Suppressor macrophage treated with lipopolysaccharide for 4 hours (primary cell): Measurements from ENCODE around the gene SLC22A12.
A peak's percentile ranks its signal among the peaks of the same experiment; 100 is the strongest.

Experiments
- DNase-seq: peaks from one replicate; pipeline ENCODE4 v3.0.0-alpha.2; 2020

The SLC22A12 gene

DNA sequence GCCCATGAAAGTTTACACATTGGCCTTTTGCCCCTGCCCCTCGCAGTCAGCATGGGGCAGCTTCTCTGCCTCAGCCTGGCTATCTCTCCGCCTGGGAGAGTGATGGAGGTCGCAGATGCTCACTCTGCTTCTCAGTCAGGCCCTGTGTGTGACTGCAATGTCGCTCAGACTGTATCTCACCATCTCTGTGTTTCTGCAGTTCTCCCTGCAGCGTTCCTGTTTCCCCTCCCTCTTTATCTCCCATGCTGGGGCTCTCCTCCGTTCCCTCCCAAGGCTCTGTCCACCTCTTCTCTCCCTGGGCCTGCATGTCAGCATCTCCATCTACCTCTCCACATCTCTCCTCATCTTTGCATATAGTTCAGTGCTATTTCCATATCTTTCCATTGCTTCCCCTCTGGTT, 38.1 kb downstream of the SLC22A12 start:
- DNase-seq: no peak

GRCh38 chr11:64629796-64630562, 39.0 kb downstream of the SLC22A12 start:
- no peak for DNase-seq

DNA sequence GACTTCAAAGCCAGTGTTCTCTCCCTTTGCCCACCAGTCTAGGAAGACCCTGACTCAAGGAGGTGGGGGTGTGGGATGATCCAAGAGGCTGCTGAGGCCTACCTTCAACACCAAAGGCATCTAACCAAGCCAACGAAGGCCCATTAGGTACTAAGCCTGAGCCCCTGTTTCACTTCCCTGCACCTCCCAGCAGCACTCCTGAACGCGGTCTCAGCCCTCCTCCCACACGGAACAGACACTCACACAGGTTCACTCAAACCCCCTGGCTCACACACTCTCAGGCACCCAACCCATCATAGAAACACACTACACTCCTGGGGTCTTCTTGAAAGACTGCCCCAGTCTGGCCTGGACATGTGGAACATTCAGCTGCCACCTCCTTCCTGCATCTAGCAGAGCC, 40.7 kb downstream of the SLC22A12 start:
- DNase-seq: no peak

DNA sequence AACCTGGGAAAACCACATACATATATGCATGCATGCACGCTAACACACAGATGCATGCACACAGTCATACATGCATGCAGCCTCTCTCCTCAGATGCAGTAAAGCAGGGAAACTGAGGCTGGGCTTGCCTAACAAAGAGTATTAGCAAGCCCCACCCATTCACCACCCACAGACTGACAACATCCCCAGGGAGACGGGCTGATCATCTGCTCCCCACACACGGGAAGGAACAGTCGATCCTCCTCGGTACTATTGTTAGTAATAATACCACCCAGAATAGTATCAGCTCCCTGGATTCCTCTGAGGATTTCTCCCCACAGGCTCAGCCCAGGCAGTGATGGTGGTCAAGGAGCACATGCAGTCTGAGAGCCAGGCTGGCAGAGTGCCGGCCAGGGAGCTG, 41.2 kb downstream of the SLC22A12 start:
- DNase-seq: no peak

GRCh38 chr11:64632654-64633053, 41.6 kb downstream of the SLC22A12 start:
- no peak for DNase-seq

- DNase-seq: no peak
Measured at GRCh38 chr11:64633555-64634159, 42.6 kb downstream of the SLC22A12 start.

DNA sequence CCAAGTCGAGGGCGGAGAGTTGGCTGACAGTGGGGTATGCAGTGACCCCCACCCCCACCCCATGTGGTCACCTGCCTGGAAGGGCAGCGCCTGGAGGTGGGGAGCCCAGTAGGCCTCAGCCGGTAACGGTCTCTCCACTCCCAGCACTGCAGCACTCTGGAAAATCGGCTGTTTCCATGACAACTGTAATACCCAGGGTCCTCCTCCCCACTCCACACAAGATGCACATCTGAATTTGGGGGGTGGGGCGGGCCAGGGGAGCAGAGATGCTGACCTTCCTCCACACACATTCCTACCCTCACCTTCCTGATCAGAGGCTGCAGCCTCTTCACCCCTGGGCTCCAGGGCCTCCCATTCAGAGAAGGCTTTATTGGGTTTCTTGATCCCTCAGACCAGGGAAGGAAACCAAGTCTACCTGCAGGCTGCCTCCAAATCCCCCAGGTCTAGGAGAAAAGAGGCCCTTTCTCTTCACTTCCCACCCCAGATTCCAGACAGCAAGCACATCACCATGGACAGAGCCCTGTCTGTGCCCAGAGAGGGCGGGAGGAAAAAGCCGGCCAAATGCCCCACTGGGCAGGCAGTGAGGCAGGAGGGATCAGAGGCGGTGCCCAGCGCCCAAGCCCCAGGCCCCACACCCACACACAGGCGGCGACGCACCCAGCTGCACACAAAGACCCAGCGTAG, 46.5 kb downstream of the SLC22A12 start:
- DNase-seq: no peak

- DNase-seq: no peak
Measured at GRCh38 chr11:64638018-64638665, 47.1 kb downstream of the SLC22A12 start.

DNA sequence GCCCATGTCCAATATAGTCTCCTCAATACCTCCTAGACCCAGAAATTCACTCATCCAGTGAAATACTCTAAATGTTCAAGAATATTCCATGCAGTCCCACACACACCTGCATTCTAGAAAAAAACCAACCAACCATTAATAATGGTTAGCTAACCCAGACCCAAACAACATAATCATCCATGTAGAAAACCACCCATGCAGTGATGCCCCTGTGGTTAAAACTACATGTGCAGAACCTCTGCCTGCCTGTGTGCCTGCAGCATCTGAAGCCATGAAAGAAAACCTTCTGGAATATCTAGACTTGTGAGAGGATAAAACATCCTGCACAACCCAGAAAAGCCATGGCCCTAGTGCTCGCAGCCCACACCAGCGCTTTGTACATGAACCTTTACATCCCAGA, 47.8 kb downstream of the SLC22A12 start:
- DNase-seq: no peak

- DNase-seq: no peak
Measured at GRCh38 chr11:64639885-64640284, 48.9 kb downstream of the SLC22A12 start.

DNA sequence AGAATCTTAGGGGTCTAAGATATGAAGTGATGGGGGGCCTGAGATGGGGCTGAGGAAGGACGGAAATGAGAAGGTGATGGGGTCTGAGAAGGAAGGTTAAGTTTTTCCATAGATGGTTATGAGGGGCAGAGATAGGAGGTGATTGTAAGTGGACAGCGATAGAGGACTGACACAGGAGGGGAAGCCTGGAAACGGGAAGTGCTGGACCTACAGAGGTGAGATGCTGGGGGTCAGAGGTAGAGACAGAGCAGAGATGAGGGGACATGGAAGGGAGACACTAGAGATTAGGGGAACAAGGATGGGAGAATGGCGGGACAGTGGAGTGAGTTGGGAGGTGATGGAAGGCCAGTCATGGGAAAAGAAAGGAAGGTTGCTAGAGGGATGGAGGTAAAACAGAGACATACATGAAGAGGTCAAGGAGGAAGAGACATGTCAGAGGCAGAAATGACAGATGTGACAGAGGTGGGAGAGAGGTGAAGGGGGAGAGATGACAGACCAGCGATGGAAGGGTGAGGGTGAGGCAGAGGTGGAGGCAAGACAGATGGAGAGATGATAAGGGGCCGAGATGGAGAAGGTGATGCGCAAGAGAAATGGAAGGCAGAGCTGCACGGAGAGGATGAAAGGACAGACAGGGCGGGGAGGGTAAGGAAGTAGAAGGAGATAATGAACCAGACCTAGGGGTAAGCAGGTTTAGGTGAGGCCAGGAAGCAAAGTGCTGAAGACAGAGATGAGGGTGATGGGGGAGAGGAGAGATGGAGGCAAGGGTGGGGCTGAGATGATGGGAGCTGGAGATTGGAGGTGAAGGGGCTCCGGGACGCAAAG, 50.8 kb downstream of the SLC22A12 start:
- no peak for DNase-seq

DNA sequence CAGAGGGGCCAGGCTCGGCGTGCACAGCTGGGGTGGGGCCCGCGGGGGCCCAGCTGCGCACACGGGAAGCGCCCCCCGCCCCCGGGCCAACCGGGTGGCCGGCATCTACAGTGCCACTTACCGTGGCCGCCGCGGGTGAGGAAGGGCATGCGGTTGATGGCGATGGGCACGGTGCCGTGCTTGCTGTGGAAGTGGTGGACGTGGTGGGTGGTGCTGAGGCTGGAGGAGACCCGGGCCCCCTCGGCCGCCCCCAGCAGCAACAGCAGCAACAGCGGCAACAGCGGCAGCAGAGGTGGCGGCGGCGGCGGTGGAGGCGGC, 51.4 kb downstream of the SLC22A12 start:
- DNase-seq: no peak

DNA sequence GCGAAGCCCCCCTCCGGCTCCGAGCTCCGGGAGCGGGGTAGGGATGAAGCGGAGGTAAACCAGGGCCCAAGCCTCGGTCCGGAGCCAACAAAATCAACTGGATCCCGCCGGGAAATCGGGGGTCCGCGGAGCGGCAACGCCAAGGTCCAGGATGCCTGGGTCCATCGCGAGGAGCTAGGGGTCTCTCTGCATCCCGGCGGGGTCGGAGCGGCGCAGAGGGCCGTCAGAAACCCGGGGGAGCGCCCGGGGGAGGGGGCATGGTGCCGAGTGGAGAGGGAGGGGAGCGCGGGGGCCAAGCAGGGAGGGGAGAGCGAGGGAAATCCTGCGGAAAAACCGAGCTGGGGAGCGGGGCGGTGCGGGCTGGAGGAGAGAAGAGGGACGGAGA, 51.8 kb downstream of the SLC22A12 start:
- DNase-seq: no peak

GRCh38 chr11:64643256-64643881, 52.3 kb downstream of the SLC22A12 start:
- no peak for DNase-seq

- no peak for DNase-seq
Measured at GRCh38 chr11:64643920-64644646, 53.1 kb downstream of the SLC22A12 start.

DNA sequence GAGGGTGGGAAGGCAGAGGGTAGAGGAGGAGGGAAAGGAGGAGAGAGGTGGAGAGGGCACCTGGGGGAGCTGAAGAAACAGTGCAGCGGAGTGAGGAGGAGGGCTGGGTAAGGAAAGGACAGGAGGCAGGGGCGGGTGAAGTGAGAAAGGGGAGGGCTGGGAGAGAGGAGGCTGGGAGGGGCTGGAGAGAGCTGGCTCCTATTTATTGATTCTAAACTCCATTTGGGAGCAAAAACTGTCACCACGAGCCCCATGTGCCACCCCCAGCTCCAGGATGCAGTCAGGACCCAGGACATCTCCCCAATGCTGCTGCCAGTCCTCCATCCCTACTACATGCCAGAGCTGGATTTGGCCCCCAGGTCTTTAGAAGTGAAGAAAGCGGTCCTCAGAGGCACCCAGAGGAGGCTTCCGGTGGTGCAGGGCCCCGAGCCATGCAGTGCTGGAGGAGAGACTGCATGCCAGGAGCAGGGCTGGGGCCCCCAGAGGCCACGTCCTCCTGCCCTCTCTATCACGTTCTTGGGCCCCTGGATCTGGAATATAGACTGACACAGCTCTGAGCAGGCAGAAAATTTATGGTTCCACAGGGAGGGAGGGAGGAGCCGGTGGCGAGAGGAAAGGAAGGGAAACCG, 53.7 kb downstream of the SLC22A12 start:
- no peak for DNase-seq

DNA sequence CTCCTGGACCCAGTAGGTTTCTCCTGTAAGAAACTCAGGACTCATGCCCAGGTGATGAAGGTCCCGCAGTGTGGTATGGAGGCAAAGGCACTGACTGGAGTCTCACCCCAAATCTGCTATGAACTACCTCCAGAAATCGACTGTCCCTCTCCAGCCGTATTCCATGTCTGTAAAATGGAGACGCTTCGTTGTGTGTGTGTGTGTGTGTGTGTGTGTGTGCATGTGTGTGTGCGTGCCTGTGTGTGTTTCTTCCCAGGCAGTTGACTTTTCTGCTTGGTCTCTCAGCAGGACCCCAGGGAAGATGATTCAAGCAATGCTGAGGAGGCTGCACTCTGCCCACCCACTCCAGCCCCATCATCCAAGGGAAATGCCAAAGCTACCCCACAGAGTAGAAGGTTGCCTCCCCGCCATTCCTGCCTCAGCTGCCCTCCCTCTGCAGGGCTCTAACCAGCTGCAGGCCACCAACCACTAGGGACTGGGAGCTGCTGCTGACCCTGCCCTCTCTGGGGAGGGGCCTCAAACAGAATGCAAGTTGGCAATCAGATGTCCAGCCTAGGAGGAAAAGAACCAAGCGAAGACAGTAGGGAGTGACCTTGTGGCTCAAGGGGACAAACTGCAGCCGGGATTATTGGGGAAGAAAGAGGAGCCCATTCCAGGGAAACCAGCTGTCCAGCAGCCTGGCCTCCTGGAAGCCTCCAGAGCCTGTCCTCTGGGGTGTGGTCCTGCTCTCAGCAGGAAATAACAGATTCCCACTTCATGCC, 56.2 kb downstream of the SLC22A12 start:
- DNase-seq: no peak

DNA sequence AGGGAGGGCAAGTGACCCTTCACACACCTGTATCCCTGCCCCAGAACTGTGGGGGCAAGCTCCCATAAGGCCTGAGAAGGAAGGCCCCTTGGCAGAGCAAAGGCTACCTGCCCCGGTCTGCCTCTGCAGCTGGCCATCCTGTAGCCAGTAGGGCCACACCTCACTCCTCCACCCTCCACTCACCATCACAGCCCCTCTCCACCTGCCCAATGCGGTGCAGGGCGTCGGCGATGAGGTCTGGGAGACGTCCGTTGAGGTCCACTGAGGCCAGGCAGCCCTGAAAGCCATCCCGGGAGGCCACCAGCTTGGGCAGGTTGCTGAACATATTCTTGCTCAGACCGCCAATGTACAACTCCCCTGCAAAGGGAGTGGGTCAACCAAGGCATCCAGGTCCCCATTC, 57.5 kb downstream of the SLC22A12 start:
- DNase-seq: no peak

- DNase-seq: peak; percentile 52
Measured at GRCh38 chr11:64649291-64649697, 58.3 kb downstream of the SLC22A12 start.

DNA sequence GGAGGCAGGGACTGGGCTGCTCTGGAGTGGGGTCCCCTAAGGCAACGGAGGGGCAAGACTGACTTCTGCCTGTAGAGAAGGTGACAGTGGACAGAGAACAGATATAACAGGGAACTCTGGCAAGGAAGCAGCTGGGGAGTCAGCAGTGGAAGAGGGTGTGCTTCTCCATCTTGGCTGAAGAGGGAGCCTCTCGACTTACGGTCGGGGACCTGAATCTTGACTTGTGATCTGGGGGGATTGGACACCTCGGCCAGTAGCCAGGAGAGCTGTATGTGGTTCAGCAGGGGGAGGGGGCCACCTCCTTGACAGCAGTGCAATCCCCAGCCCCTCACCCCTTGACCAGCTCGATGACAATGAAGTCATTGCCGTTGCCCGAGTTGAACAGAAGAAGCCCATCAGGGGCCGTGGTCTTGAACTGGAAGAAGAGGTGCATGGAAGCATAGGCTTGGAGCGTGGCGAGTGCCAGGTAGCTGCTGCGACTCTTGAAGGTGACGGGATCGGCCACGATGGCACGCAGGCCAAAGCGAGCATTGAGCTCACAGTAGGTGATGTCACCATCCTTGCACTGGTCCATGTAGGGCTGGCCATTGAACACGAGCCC, 60.0 kb downstream of the SLC22A12 start:
- DNase-seq: peak; percentile 50
